Right lobe of liver (tissue), 4 donors: Measurements from ENCODE around the gene LRBA.

Experiments used
- CTCF ChIP-seq, 4 donors: fragments of 200-600 bp in 3 of 4; fragments of 450-650 bp in 1 of 4; IDR thresholded peaks; one replicate each; pipeline versions ENCODE4 v1.5.1 to v1.8.0; 2016 to 2022; ENCODE audit warnings: antibody characterized with exemption in 4 of 4, mild to moderate bottlenecking in 2 of 4
- POLR2A ChIP-seq: fragments of 450-650 bp; IDR thresholded peaks from one replicate; pipeline ENCODE4 v1.6.1; 2017; ENCODE audit warnings: antibody characterized with exemption, mild to moderate bottlenecking
- donor health status: DM: no; HTN: no; CAD: no.
- donor health status: DM: no; HTN: no; CAD: no.
- donor health status: DM: no; HTN: yes; CAD: no.

- TF ChIP-seq POLR2A = no peak
- no peak for TF ChIP-seq CTCF (IDR thresholded peaks at IDR 0.05)
These were observed 592.0 kb downstream of the LRBA start for GRCh38 chr4:150423074-150423473.
